ENCODE data around the gene RCAN2.

The RCAN2 gene

GRCh38 chr6:46331461-46331860, 159.8 kb downstream of the RCAN2 start:
- no peak for DNase-seq

GRCh38 chr6:46329568-46329967, 161.7 kb downstream of the RCAN2 start:
- DNase-seq, result no peak

GRCh38 chr6:46327779-46328178, 163.5 kb downstream of the RCAN2 start:
- DNase-seq, result no peak

- no peak for DNase-seq
Measured at GRCh38 chr6:46325561-46326530, 165.4 kb downstream of the RCAN2 start.

- no peak for DNase-seq
Measured at GRCh38 chr6:46324706-46325105, 166.5 kb downstream of the RCAN2 start.

GRCh38 chr6:46323966-46324622, 167.2 kb downstream of the RCAN2 start:
- DNase-seq, result no peak

- no peak for DNase-seq
Measured at GRCh38 chr6:46323312-46323965, 167.8 kb downstream of the RCAN2 start.

GRCh38 chr6:46320505-46320904, 170.7 kb downstream of the RCAN2 start:
- no peak for DNase-seq

GRCh38 chr6:46315589-46315988, 175.7 kb downstream of the RCAN2 start:
- DNase-seq, result no peak

- DNase-seq, result no peak
Measured at GRCh38 chr6:46312654-46313053, 178.6 kb downstream of the RCAN2 start.

GRCh38 chr6:46310196-46310595, 181.1 kb downstream of the RCAN2 start:
- DNase-seq, result no peak

- no peak for DNase-seq
Measured at GRCh38 chr6:46306431-46306830, 184.8 kb downstream of the RCAN2 start.

- DNase-seq, result no peak
Measured at GRCh38 chr6:46305833-46306232, 185.4 kb downstream of the RCAN2 start.

- DNase-seq, result no peak
Measured at GRCh38 chr6:46305236-46305635, 186.0 kb downstream of the RCAN2 start.

- DNase-seq, result no peak
Measured at GRCh38 chr6:46302816-46303215, 188.4 kb downstream of the RCAN2 start.

GRCh38 chr6:46302176-46302575, 189.1 kb downstream of the RCAN2 start:
- no peak for DNase-seq

- DNase-seq, result no peak
Measured at GRCh38 chr6:46299253-46299652, 192.0 kb downstream of the RCAN2 start.

GRCh38 chr6:46296586-46296985, 194.7 kb downstream of the RCAN2 start:
- DNase-seq, result no peak

- no peak for DNase-seq
Measured at GRCh38 chr6:46293641-46294316, 197.5 kb downstream of the RCAN2 start.

- no peak for DNase-seq
Measured at GRCh38 chr6:46291880-46292279, 199.4 kb downstream of the RCAN2 start.

GRCh38 chr6:46291275-46291633, 200.0 kb downstream of the RCAN2 start:
- DNase-seq, result no peak

- DNase-seq, result no peak
Measured at GRCh38 chr6:46290421-46291274, 200.6 kb downstream of the RCAN2 start.
